GM23338 (cell line): ENCODE measurements around the gene EVI2B. TPM values are rescaled to one million over a fixed set of nuclear protein-coding genes. Genes with fewer than 3 reads are reported as not detected.

Experiments
- ATAC-seq: fragments of 200-7000 bp; cut with Tn5 transposase; 3 replicates; pipeline ENCODE4 v1.9.1; 2020
- DNase-seq: peaks from one replicate; pipeline ENCODE4 v3.0.0-alpha.2; 2015; ENCODE audit warnings: low spot score
- H2AFZ ChIP-seq: fragments of 200-600 bp; sonication (generic); 2 replicates; pipeline ENCODE4 v1.8.0; 2016; ENCODE audit warnings: antibody characterized with exemption, mild to moderate bottlenecking, moderate library complexity
- H3F3A ChIP-seq: fragments of 200-600 bp; sonication (generic); replicated peaks from 2 replicates; pipeline ENCODE4 v1.8.0; 2017; ENCODE audit warnings: antibody characterized with exemption, mixed run types, low read depth
- H3K27ac ChIP-seq: fragments of 200-600 bp; sonication (generic); 2 replicates; pipeline ENCODE4 v1.6.1; 2016; ENCODE audit warnings: low read depth
- H3K27me3 ChIP-seq: fragments of 200-600 bp; sonication (generic); 2 replicates; pipeline ENCODE4 v1.8.0; 2016; ENCODE audit warnings: mild to moderate bottlenecking, mixed run types, moderate library complexity; ENCODE audit not compliant: insufficient read depth
- H3K36me3 ChIP-seq: fragments of 200-600 bp; sonication (generic); 2 replicates; pipeline ENCODE4 v1.8.0; 2016; ENCODE audit warnings: mild to moderate bottlenecking; ENCODE audit not compliant: insufficient read depth
- H3K4me1 ChIP-seq: fragments of 200-600 bp; sonication (generic); 2 replicates; pipeline ENCODE4 v1.8.0; 2016; ENCODE audit warnings: mild to moderate bottlenecking, moderate library complexity; ENCODE audit not compliant: insufficient read depth
- H3K4me2 ChIP-seq: fragments of 200-600 bp; sonication (generic); 2 replicates; pipeline ENCODE4 v1.7.1; 2017; ENCODE audit warnings: mixed run types
- H3K4me3 ChIP-seq: fragments of 200-600 bp; sonication (generic); 2 replicates; pipeline ENCODE4 v1.6.1; 2016; ENCODE audit warnings: mixed run types
- H3K79me2 ChIP-seq: fragments of 200-600 bp; sonication (generic); replicated peaks from 2 replicates; pipeline ENCODE4 v1.8.0; 2017; ENCODE audit warnings: mild to moderate bottlenecking; ENCODE audit not compliant: insufficient read depth
- H3K9me2 ChIP-seq: fragments of 200-600 bp; sonication (generic); 2 replicates; pipeline ENCODE4 v1.8.0; 2017; ENCODE audit not compliant: insufficient read depth
- H4K20me1 ChIP-seq: fragments of 200-600 bp; sonication (generic); replicated peaks from 2 replicates; pipeline ENCODE4 v1.8.0; 2017; ENCODE audit warnings: mild to moderate bottlenecking; ENCODE audit not compliant: insufficient read depth
- H3K27ac Mint-ChIP-seq: 2 replicates; pipeline ENCODE4 v1.8.0; 2020; ENCODE audit warnings: inconsistent platforms, mild to moderate bottlenecking, moderate library complexity, mixed read lengths
- H3K27me3 Mint-ChIP-seq: 3 replicates; pipeline ENCODE4 v1.8.0; 2022; ENCODE audit warnings: low read depth, mild to moderate bottlenecking, moderate library complexity, mixed read lengths, inconsistent platforms; ENCODE audit not compliant: insufficient read depth, poor library complexity
- H3K36me3 Mint-ChIP-seq: 3 replicates; pipeline ENCODE4 v1.8.0; 2021; ENCODE audit warnings: low read depth, mild to moderate bottlenecking, inconsistent platforms, moderate library complexity, mixed read lengths
- H3K4me1 Mint-ChIP-seq: 3 replicates; pipeline ENCODE4 v1.8.0; 2020; ENCODE audit warnings: mild to moderate bottlenecking, inconsistent platforms, mixed read lengths
- H3K4me3 Mint-ChIP-seq: 3 replicates; pipeline ENCODE4 v1.8.0; 2021; ENCODE audit warnings: moderate library complexity, mild to moderate bottlenecking, inconsistent platforms, mixed read lengths
- H3K9me3 Mint-ChIP-seq: 3 replicates; pipeline ENCODE4 v1.8.0; 2020; ENCODE audit warnings: moderate library complexity, mild to moderate bottlenecking, inconsistent platforms, mixed read lengths
- CREB1 ChIP-seq: fragments of 250-450 bp; sonication (Bioruptor Pico); IDR thresholded peaks from 2 replicates; pipeline ENCODE4 v1.5.0; 2020; ENCODE audit warnings: low read depth, mild to moderate bottlenecking, moderate library complexity
- EZH2 ChIP-seq: fragments of 200-600 bp; sonication (generic); IDR thresholded peaks from one replicate; pipeline ENCODE4 v1.8.0; 2017; ENCODE audit warnings: antibody characterized with exemption, mild to moderate bottlenecking, low read depth; ENCODE audit not compliant: unreplicated experiment
- EZH2phosphoT487 ChIP-seq: fragments of 200-600 bp; sonication (generic); IDR thresholded peaks from one replicate; pipeline ENCODE4 v1.8.1; 2018; ENCODE audit warnings: antibody characterized with exemption; ENCODE audit not compliant: unreplicated experiment
- JUNB ChIP-seq: IDR thresholded peaks from one replicate; pipeline ENCODE4 v1.6.1; 2016; ENCODE audit warnings: antibody characterized with exemption; ENCODE audit not compliant: unreplicated experiment
- NANOG ChIP-seq: IDR thresholded peaks from 2 replicates; pipeline ENCODE4 v1.6.1; 2016; ENCODE audit warnings: antibody characterized with exemption, borderline replicate concordance
- POLR2AphosphoS5 ChIP-seq: IDR thresholded peaks from 2 replicates; pipeline ENCODE4 v1.6.1; 2016; ENCODE audit warnings: antibody characterized with exemption, low read depth
- STAT1 ChIP-seq: IDR thresholded peaks from one replicate; pipeline ENCODE4 v1.6.1; 2016; ENCODE audit warnings: antibody characterized with exemption; ENCODE audit not compliant: unreplicated experiment
- ZNF331 ChIP-seq: fragments of 250-450 bp; sonication (Bioruptor Pico); IDR thresholded peaks from 2 replicates; pipeline ENCODE4 v1.5.0; 2020; ENCODE audit warnings: low read depth, mild to moderate bottlenecking, moderate library complexity
- polyA plus RNA-seq: library from polyadenylated mRNA; unstranded; fragments of >200 nt; fragmentation: Nextera tagmentation; extraction: Ambion mirVana; gene quantifications from 2 replicates; pipeline ENCODE4 v1.2.1, GENCODE V29; 2016
- total RNA-seq: library from RNA; depleted of rRNA; stranded (reverse); fragments of >200 nt; shearing (Covaris generic); gene quantifications from 2 replicates; pipeline ENCODE4 v1.2.3, GENCODE V29; 2014
- TF ChIP-seq, protein P1 (sequence below), 2 experiments: fragments of 200-600 bp in 1 of 2; sonication (generic) in 1 of 2; conservative IDR thresholded peaks; 2 replicates each; pipeline versions ENCODE4 v1.5.1 to v1.6.1; 2016 to 2017; ENCODE audit warnings: antibody characterized with exemption in 2 of 2, low read depth in 2 of 2, mild to moderate bottlenecking in 2 of 2, moderate library complexity in 1 of 2
- TF ChIP-seq, protein P2 (sequence below): IDR thresholded peaks from 2 replicates; pipeline ENCODE4 v1.6.1; 2016; ENCODE audit warnings: antibody characterized with exemption
- TF ChIP-seq, protein P3 (sequence below): IDR thresholded peaks from one replicate; pipeline ENCODE4 v1.6.1; 2018; ENCODE audit warnings: antibody characterized with exemption; ENCODE audit not compliant: unreplicated experiment

Gene EVI2B
- total and polyA plus RNA-seq, 2 experiments from 2014 or later = 0.18 TPM; not detected in 1

DNA sequence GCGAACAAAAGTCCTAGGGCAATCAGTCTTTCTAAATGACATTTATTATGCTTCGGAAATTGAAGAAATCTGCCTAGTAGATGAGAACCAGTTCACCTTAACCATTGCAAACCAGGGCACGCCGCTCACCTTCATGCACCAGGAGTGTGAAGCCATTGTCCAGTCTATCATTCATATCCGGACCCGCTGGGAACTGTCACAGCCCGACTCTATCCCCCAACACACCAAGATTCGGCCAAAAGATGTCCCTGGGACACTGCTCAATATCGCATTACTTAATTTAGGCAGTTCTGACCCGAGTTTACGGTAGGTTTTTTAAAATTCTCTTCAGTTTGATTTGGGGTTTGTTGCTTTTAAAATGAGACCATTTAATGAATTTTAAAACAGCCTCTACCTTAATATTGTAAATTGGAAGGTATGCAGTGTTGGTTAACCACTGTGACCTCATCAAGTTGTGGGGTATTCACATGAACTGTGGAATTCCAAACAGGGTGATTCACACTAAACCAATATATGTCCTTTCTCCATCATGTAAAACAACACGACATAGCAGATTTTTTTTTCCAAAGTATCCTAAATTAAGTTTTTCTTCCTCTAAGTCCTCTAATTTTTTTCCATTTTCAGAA lies 13.8 kb upstream of the EVI2B start (continued):
- TF ChIP-seq, protein P1, sequence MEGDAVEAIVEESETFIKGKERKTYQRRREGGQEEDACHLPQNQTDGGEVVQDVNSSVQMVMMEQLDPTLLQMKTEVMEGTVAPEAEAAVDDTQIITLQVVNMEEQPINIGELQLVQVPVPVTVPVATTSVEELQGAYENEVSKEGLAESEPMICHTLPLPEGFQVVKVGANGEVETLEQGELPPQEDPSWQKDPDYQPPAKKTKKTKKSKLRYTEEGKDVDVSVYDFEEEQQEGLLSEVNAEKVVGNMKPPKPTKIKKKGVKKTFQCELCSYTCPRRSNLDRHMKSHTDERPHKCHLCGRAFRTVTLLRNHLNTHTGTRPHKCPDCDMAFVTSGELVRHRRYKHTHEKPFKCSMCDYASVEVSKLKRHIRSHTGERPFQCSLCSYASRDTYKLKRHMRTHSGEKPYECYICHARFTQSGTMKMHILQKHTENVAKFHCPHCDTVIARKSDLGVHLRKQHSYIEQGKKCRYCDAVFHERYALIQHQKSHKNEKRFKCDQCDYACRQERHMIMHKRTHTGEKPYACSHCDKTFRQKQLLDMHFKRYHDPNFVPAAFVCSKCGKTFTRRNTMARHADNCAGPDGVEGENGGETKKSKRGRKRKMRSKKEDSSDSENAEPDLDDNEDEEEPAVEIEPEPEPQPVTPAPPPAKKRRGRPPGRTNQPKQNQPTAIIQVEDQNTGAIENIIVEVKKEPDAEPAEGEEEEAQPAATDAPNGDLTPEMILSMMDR (conservative IDR thresholded peaks at IDR 0.05; ENCODE audit: low read depth in 2 of 2) = no peak
- TF ChIP-seq EZH2phosphoT487 (no peak), CREB1 (CRISPR knock-in tag) (no peak), JUNB (no peak), NANOG (no peak), ZNF331 (CRISPR knock-in tag) (no peak), EZH2 (no peak)
- TF ChIP-seq, protein P2, sequence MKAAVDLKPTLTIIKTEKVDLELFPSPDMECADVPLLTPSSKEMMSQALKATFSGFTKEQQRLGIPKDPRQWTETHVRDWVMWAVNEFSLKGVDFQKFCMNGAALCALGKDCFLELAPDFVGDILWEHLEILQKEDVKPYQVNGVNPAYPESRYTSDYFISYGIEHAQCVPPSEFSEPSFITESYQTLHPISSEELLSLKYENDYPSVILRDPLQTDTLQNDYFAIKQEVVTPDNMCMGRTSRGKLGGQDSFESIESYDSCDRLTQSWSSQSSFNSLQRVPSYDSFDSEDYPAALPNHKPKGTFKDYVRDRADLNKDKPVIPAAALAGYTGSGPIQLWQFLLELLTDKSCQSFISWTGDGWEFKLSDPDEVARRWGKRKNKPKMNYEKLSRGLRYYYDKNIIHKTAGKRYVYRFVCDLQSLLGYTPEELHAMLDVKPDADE = no peak
- TF ChIP-seq, protein P3, sequence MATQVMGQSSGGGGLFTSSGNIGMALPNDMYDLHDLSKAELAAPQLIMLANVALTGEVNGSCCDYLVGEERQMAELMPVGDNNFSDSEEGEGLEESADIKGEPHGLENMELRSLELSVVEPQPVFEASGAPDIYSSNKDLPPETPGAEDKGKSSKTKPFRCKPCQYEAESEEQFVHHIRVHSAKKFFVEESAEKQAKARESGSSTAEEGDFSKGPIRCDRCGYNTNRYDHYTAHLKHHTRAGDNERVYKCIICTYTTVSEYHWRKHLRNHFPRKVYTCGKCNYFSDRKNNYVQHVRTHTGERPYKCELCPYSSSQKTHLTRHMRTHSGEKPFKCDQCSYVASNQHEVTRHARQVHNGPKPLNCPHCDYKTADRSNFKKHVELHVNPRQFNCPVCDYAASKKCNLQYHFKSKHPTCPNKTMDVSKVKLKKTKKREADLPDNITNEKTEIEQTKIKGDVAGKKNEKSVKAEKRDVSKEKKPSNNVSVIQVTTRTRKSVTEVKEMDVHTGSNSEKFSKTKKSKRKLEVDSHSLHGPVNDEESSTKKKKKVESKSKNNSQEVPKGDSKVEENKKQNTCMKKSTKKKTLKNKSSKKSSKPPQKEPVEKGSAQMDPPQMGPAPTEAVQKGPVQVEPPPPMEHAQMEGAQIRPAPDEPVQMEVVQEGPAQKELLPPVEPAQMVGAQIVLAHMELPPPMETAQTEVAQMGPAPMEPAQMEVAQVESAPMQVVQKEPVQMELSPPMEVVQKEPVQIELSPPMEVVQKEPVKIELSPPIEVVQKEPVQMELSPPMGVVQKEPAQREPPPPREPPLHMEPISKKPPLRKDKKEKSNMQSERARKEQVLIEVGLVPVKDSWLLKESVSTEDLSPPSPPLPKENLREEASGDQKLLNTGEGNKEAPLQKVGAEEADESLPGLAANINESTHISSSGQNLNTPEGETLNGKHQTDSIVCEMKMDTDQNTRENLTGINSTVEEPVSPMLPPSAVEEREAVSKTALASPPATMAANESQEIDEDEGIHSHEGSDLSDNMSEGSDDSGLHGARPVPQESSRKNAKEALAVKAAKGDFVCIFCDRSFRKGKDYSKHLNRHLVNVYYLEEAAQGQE = no peak

DNA sequence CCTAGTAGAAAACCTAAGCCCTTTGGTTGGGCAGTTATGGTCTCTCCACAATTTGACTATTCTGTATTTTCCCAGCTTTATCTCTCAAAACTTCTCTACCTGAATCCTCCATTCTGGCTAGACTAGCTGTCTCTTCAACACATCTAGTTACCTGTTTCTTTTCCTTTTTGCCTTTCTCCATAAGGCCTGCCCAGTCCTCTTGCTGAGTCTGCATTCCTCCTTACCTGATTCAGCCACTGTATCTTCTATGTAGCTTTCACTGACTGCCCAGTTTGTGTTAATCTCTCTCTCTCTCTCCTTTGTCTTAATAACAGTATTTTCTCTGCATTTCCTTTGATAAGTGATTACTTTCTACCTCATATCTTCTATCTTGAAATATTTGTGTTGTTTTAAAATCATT lies 9.7 kb upstream of the EVI2B start:
- H3K27me3 ChIP-seq = no peaks in the 10 kb centered on the region
- H3K79me2 ChIP-seq = no peaks in the 10 kb centered on the region
- no peak overlapping the region for H2AFZ ChIP-seq
- ATAC-seq (no peak), DNase-seq (no peak)
- no peaks in the 10 kb centered on the region for H3K9me3 Mint-ChIP-seq
- no peaks in the 10 kb centered on the region for H3K36me3 Mint-ChIP-seq
- no peak overlapping the region for H3K4me3 ChIP-seq
- H3K9me2 ChIP-seq = no peaks in the 10 kb centered on the region
- H3K4me3 Mint-ChIP-seq = no peak overlapping the region
- H3F3A ChIP-seq = no peaks in the 10 kb centered on the region
- no peaks in the 10 kb centered on the region for H4K20me1 ChIP-seq
- H3K27me3 Mint-ChIP-seq = peaks cover 4% of the 10 kb centered on the region
- H3K36me3 ChIP-seq = no peaks in the 10 kb centered on the region
- H3K27ac ChIP-seq = no peak overlapping the region
- peaks cover 4% of the 10 kb centered on the region; the same call in 2 of the 3 replicates for H3K4me1 Mint-ChIP-seq
- TF ChIP-seq STAT1 (no peak), EZH2 (no peak), CREB1 (CRISPR knock-in tag) (no peak), POLR2AphosphoS5 (no peak), NANOG (no peak), ZNF331 (CRISPR knock-in tag) (no peak), EZH2phosphoT487 (no peak), JUNB (no peak)
- TF ChIP-seq, protein P2 = no peak
- no peak overlapping the region for H3K27ac Mint-ChIP-seq
- no peak overlapping the region for H3K4me2 ChIP-seq
- peaks cover 8% of the 10 kb centered on the region; the same call in 1 of the 2 replicates for H3K4me1 ChIP-seq
